GM19372 (cell line): Measurements from ENCODE around the gene SP2.

Source experiments
- ATAC-seq: cut with Tn5 transposase; IDR thresholded peaks from one replicate; pipeline ENCODE4 v1.9.1; 2021; ENCODE audit warnings: mild to moderate bottlenecking, low read depth, moderate library complexity; ENCODE audit not compliant: unreplicated experiment

SP2 gene

DNA sequence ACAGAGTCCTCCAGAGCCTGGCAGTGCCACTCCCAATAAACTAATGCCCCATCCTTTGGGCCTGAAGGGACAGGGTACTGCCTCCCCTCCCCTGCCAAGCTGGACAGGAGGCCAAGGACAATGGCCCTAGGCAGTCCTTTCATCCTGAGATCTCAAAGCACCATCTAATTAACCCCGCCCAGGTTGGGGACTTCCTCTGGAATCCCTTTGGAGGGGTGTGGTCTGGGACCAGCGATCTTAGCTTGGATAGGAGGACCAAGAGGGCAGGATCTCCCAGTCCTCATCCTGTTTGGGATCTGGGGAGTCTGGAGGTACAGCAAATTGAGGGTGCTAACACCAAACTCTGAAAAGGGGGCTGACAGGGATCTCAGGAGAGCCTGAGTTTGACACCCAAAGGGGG lies 26.9 kb upstream of the SP2 start:
- no peak for ATAC-seq

DNA sequence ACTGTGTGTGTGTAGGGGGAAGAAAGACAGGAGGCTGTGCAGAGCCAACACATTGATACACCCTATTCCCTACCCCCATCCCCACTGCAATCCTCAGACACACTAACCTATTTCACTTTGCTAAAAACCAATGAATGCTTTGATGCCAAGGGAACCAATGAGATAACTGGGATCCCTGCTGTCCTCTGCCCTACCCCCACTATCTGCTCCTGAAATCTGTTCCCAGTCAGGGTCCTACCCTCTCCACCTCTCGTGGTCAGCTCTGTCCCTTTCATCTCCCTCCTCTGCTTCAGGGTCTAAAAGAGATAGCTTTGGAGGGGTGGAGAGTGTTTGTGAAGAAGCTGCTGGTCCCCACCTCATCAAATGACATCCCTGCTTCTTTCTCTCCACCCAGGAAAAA lies 26.0 kb upstream of the SP2 start:
- ATAC-seq = no peak

DNA sequence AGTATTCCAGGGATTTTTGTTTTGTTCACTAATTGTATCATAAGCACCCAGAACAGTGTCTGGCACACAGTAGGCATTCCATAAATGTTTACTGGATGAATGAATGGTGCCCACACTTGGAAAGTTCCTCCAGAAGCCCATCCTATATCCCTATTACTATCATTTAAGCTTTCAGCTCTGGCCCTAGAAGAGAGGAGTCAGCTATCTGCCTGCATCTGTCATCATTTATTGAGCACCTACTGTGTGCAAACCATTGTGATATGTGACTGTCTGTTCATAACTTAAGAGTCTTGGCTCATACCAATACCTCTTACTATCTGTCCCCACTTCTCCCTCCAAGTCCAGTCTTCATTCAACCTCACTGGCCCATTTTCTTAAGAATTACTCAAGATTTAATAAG lies 25.0 kb upstream of the SP2 start:
- no peak for ATAC-seq

DNA sequence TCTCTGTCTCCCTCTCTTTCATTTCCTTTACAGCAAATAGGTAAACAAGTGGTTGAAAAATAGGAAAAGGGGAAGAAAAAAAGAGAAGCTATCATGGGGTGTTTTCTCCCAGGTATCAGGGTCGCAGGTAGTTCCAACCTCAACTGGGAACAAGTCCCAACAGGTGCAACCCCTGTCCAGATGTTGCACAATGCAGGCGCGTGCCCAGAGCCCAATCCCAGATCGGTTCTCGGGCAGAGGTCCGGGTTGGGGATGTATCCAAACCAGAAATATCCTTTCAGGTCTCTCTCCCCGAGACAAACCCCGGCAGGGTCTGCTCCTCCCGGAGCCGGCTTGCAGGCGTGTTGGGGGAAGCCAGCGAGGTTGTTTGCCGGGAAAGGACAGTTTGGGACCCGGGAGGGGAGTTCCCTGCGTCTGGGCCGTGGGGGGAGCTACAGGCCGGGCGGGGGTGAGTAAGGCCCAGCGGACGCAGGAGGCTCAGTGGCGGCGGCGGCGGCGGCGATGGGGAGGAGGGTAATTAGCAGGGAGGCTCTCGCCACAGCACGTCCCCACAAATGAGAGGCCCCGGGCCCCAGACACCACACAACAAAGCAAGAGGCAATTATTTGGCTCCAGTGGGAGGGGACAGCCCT lies 23.9 kb upstream of the SP2 start:
- no peak for ATAC-seq

DNA sequence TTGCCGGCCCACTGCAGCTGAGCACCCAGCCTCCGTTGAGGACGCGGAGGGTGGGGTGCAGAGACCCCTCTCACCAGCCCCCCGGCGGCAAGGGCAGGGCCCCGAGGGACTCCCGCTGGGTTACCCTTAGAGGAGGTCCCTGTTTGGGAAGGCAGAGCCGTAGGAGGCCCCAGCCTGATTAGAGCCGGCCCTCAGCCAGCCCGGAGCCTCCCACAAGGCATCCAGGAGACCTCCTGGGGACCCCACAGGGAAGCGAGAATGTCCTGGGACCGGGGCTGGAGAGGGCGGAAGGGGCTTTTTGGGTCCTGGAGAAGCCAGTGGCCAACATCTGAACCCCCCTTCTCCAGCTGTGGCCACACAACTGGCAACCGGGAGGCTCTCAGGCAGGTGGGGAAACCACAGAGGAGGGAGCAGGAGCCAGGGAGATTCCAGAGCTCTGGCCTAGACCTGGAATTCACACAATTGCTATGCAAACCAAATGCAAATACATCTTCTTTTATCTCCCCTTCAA lies 23.3 kb upstream of the SP2 start:
- no peak for ATAC-seq

GRCh38 chr17:47873200-47874090 lies 22.6 kb upstream of the SP2 start:
- ATAC-seq = no peak

- no peak for ATAC-seq
Observed at GRCh38 chr17:47875011-47875985, 20.7 kb upstream of the SP2 start.

- no peak for ATAC-seq
Observed at GRCh38 chr17:47877368-47878034, 18.5 kb upstream of the SP2 start.

DNA sequence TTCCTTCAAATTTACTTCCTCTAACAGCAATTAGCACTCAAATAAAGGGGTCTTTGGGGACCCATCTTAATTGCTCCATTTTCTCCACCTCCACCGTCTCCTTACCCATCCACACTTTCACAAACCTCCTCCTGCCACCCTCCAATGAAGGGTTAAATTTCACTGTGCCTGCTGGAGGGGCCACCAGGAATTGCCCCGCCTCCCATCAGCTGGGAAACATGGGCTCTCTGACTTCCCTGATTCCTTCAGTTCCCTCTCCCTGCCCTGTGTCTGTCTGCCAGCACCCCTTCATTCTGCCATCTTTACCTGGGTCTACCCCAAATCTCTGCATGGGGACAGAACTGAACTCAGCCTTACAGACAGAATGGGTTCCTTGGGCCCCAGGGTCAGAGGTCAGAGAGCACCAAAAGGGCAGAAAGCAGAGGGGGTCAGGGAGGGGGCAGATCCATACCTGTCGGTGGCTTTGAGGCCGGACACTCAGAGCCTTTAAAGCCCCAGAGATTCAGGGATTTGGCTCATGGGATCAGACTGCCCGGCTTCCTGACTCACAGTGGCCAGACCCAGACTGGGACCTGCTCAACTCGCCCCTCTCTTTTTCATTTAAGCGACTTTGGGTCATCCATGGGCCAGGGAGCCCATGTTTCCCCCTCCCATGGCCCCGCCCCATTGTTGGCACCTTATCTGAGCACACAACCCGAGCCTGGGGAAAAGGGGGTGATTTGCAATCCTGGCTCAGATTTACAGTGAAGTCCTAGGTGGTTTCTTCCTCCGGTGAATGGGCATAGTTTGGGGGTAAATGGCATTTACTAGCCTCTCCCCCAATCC lies 17.6 kb upstream of the SP2 start:
- ATAC-seq = no peak

DNA sequence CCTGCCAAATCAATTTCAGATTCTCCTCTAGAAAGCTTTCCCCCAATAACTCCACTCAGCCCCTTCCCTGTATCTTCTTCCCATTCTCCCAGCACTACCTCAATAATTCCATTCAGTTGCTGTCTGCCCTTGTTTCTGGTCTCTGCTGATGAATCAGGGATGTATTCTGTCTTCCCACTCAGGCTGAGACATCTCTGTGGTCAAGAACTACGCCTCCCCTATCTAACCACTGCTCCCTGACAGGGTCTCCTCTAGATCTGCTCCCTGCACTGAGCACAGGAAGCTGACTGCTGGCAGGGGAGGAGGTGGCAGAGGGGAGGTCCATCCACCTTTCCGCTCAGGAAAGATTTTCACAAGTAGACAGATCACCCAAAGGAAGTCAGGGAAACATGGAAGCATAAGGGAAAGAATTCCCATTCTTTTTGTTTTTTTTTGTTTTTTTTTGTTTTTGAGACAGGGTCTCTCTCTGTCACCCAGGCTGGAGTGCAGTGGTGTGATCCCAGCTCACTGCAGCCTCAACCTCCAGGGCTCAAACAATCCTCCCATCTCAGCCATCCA lies 16.9 kb upstream of the SP2 start:
- ATAC-seq = no peak

- ATAC-seq = no peak
Observed at GRCh38 chr17:47879776-47880454, 16.1 kb upstream of the SP2 start.

- no peak for ATAC-seq
Observed at GRCh38 chr17:47882247-47882646, 13.8 kb upstream of the SP2 start.

DNA sequence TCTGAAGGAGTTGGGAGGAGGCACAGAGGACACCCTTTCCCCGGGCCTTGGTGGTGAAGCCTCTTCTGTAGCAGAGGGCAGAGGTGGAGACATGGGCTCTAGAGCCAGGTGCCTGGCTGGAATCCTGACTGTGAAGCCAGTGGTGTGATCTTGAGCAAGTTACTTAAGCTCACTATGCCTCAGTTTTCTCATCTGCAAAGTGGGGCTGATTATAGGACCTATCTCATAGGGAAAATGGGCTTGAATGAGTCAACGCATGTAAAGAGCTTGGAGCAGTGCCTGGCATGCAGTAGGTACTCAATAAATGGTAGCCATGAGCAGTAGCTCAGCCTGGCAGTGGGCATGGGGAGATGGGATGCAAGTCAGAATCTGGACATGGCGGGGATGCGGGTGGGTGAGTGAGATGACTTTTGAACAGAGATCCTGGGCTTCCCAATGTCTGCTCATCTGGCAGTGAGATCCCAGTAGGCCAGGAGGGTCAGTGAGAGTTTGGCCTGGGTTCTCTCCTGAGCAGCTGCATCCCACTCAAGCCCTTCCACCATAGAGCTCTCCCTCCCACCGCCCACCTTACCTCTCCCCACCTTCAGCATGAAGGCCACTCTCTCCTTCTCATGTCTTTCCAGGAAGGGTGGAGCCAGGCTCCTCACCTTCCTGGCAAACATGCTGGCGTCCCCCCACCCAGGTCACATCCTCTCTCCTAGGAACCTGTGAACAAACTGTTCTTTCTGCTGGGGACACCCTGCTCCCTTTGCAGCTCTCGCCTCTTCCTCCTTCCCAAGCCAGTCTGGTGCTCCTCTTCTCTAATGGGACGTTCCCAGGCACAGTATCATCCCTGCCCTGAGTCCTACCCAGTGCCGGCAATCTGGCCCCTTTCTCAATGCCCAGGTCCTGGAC lies 13.1 kb upstream of the SP2 start:
- no peak for ATAC-seq

GRCh38 chr17:47883589-47884426 lies 12.2 kb upstream of the SP2 start:
- no peak for ATAC-seq

DNA sequence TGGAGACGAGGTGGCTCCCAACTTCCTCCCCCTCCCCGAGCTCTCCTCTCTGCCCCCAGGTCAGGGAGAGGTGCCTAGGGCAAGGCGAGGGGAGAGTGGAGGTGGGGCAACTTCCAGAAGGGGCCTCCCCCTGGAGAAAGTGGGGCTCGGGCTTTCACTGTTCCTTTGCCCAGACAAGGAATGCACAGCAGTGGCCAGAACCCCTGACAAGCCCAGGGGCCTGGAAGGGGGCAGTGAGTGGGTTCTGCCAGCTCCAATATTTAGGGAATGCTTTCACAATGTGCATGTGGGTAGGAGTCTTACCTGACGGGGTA lies 11.7 kb upstream of the SP2 start:
- no peak for ATAC-seq

GRCh38 chr17:47884905-47885730 lies 10.9 kb upstream of the SP2 start:
- no peak for ATAC-seq
